T follicular helper cell (primary cell): ENCODE data around the gene CDC42.

ENCODE experiments used
- DNase-seq: peaks from one replicate; pipeline ENCODE4 v3.0.0-alpha.2; 2020; ENCODE audit warnings: low read depth

CDC42 gene

DNA sequence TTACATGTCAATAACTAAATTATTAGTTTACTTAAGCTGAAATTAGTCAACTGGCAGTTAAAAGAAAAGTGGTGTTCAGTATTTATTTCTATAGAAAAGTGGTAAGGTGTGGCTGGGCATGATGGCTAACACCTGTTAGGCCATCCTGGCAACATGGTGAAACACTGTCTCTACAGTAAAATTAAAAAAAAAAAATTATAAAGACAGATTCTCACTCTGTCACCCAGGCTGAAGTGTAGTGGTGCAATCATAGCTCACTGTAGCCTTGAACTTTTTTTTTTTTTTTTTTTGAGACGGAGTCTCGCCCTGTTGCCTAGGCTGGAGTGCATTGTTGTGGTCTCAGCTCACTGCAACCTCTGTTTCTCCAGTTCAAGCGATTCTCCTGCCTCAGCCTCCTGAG is 57.5 kb downstream of the CDC42 start:
- no peak for DNase-seq

GRCh38 chr1:22111115-22111514 is 58.6 kb downstream of the CDC42 start:
- DNase-seq: no peak

GRCh38 chr1:22111620-22112019 is 59.1 kb downstream of the CDC42 start:
- DNase-seq: no peak

DNA sequence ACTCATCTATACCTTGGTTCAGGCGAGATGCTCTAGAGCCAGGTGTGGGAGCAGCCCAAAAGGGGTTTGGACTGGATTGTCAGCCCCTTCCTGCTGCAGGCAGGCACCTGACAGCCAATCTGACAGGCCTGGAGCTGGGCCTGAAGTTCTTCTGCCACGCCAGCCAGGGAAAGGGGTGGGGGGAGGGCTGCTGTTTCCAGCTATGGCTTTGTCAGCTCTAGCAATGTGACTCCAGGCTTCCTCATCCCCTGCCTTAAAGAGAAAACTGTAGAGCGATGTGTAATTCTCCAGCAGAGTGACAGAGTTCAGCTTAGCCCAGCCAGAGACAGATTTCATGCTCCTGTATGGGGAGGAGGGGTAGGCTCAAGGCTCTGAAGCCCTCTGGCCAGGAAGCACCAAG is 60.0 kb downstream of the CDC42 start:
- DNase-seq: no peak

DNA sequence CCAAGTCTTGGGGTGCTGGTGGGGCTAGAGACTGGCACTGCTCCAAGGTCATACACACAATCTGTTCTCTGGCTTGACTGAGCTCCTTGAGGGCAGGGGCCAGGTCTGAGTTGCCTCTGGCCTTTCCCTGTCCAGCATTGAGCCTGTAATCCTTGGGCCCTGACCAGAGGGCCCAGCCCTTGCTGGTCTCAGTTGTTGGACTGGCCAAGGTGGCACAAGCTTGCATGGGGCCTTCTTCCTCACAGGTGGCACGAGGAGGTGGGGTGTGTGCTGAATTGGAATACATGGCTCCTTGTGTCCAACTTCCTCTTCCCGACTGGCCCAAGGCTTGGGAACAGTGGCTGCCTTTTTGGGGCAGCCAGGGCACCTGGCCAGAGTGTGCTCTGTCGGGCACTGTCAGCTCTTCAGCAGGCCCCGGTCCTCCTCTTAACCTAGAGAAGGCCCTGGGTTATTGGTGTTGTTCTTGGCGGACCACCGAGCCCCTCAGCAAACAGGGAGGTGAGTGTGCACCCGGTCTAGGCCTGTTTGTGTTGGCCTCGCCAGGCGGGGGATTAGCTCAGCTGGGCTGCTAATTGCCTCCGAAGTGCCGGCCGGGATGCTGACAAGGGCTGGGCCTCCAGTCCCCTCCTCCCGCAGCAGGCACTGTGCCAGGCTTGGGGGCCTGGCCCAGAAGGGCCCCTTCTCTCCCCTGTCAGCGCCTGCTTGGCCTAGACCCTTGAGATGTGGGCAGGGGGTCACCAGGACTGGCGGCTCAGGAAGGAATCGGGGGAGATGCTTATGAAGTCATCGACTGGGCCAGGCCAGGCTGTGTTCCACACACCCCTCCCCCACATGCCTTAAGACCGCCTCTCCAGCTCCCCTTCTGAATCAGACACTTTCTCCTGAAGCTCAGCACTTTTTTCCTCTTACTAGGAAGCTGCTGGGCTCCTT is 61.8 kb downstream of the CDC42 start:
- no peak for DNase-seq

- DNase-seq: no peak
Measured at GRCh38 chr1:22115286-22115685, 62.8 kb downstream of the CDC42 start.

DNA sequence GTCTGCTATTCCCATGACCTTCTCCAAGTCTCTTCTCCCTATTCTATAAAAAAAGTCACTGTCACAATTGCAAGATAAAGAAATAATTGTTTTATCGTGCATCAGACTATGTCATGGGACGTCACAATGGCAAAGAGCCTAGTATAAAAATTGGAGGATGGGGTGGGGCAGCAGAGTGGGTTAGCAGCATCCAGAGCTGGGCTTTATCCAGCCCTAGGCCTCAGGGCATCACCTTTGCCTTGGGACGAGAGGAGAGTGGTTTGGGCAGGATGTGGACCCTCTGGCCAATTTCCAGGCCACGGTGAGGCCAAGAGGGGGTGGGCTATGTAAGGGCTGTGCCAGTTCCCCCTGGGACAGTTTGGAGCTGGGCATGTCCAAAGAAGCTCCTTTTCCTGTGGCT is 64.7 kb downstream of the CDC42 start:
- DNase-seq: no peak

GRCh38 chr1:22117851-22118250 is 65.3 kb downstream of the CDC42 start:
- DNase-seq: no peak

- no peak for DNase-seq
Measured at GRCh38 chr1:22118291-22118992, 65.9 kb downstream of the CDC42 start.

DNA sequence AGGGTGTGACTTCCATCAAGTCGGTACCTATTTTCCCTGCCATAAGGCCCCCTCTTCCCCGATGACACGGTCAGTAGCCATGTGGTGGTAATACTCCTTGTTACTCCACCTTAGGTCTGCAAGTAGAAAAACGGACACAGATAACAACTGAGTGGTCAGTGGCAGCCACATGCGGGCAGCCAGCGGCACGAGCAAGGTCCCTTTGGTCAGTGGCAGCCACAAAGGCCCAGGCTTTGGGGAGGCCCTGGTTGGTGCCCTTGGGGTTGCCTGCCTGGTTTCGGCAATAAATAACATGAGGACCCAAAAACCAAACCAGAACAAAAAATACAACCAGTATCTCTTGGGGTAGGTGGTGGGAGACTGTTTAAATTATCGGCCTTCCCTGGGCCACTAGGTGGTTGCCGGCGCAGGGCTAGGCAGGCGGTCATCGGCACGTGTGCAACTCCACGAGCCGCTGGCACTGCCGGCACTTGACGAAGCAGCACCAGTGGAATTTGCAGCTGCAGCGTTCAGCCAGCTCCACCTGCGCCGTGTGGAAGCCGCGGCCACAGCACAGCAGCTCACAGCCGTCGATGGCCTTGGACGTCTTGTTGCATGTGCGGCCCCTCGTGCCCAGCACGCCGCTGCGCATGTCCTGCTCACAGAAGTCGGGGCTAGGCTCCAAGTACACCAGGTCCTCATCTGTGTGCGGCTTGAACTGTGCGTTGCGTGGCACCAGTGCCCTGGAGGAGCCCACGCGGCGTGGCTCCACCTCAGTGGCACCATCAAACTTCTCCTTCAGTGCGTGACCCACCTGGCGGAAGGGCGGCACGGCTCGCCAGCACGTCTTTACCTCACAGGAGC is 67.3 kb downstream of the CDC42 start:
- DNase-seq: no peak

- DNase-seq: no peak
Measured at GRCh38 chr1:22120469-22120790, 67.9 kb downstream of the CDC42 start.

- DNase-seq: no peak
Measured at GRCh38 chr1:22121421-22121911, 69.0 kb downstream of the CDC42 start.

DNA sequence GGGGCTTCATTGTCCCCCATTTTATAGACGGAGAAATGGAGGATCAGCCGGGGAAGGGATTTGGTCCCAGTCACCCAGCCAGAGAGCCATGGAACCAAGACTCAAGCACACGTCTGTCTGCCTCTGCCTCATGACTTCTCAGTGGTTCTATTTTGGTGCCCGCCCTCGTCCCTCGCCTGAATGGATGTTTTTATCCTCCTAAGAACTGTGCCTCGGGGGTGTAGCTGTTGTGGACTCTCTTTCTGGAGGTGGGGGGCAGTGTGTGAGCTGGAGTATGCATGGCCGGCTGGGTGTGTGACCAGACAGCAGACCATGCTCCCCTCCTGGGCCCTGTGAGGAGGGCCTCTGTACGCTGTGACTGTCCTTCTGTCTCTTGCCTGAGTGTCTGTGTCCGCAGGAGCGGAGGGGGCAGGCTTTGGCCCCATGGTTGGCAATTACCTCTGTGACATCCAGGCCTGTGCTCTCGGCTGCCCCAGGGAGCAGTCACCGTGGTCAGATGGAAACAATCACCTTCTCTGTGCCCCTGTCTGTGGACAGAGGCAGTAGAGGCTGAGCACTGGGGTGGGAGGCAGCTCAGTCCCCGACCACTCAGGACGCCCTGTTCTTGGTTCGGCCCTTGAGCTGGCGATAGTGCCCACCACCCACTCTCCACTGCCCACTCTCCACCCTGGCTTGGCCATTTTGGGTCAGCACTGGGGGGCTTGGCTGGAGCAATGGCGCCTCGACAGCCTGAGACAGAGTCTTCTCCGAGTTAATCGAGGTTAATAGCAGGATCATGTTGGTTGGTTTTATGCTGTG is 70.0 kb downstream of the CDC42 start:
- DNase-seq: no peak

DNA sequence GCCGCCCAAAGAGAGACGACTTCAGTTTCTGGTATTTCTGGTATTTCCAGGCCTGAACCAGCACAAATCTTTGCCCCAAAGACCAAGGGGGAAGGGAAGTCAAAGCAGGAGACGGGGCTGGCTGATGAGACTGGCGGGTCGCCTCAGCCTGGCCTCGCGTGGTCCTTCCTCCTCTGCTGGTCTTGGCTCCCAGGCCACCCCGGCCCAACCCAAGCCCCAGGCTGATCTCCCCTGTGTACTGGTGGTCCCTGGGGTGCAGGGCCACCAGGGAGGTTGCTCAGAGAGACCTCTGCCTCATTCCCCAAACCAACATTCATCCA is 70.5 kb downstream of the CDC42 start:
- DNase-seq: no peak

GRCh38 chr1:22123901-22124404 is 71.4 kb downstream of the CDC42 start:
- no peak for DNase-seq

DNA sequence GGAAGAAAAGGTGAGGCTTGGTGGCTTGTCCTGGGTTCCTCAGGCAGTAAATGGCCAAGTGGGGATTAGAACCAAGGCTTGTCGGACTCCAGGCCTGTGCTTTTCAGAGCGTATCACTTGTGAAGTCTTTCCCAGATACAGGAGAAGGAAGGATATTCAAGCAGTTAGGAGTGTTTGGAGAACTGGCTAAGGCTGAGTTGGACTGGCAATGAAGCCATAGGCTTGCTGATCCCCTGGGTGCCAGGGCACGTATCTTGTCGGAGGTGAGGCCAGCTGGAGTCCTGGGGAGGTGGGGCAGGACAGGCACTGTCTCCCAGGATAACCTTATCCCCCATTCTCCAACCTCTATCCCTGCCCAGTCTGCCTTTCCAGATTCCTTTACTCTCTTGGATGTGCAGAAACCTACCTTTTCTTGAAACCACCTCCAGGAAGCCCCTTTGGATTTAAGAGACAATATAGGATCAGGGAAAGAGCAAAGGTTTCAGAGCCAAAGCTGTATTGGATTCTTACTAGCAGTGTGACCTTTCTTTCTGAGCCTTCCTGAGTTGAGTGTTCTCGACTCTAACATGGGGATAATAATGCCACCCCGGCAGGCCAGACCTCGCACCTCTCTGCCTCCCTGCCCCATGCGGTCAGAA is 72.2 kb downstream of the CDC42 start:
- no peak for DNase-seq

DNA sequence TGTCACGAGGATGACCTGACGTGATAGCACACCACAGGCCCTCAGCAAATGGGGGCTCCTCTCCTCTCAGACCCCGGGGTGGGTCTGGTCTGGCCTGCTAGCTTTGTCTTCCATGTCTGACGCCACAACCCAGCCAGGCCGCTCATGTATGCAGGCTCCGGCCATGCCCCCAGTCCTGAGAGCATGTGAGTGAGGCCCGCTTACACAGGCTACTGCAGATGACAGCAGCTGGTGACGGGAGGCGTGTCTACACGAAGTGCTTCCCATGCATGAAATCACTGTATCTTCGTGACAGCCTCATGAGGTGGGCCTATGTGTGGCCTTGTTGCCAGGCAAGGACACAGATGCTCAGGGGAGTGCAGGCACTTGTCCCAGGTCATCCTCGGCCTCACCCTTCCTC is 74.0 kb downstream of the CDC42 start:
- DNase-seq: no peak

GRCh38 chr1:22127248-22127647 is 74.7 kb downstream of the CDC42 start:
- DNase-seq: no peak

DNA sequence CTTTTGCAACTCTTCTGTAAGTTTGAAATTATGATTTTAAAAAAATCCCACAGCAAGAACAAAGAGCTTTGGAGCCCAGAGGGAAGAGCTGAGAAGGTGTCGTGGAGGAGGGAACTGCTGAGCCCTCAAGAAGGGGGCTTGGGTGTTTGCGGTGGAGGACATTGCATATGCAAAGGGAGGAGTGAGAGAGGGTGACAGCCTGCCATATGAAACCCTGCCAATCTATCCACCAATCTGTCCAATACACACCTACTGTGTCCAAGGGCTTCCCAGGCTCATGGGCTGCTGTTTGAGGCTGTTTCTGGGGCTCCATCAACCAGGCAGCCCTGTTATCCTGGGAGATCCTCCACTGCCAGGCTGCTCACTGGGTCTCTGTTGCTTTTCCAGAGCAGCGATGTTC is 75.2 kb downstream of the CDC42 start:
- no peak for DNase-seq

DNA sequence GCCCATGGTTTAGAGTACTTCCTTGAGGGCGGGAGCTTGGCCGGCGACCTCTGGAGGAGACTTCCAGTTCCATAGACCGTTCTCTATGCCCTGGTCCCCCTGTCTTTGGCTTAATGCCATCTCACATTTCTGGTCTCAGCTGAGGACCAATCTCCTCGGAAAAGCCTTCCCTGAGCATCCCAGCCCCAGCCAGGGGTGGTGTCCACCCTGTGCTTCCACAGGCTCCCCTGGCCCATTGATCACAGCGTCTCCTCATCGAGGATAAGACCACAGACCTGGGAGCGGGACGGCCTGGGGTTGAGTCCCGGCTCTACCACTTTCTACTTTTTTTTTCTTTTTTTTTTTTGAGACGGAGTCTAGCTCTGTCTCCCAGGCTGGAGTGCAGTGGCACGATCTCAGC is 75.9 kb downstream of the CDC42 start:
- DNase-seq: no peak

DNA sequence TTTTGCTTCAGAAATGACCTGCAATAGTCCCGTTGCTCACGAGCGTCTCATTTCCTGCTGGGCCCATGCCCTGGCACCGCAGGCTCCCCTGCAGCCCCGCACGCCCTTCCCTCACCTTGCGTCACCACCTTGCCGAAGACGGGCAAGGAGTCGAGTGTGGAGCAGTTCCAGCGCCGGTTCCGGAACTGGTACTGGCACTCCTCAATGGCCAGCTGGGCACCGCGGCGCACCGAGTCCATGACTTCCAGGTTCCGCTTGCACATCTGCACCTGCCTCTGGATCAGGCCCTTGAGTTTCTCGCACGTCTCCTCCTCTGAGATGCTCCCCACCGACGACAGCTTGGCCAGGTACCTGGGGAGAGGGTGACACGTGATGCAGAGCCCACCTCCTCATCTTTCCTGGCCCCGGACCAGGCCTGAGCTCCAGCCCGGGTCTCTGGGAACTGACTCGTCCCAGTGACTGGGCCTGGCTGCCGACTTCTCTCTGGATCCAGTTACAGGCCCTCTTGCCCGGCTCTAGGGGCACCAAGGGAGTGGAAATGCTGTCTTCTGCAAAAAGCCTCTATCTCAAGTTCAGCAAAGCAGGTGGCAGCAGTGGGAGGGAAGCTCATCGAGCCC is 77.1 kb downstream of the CDC42 start:
- no peak for DNase-seq
